Measurements from ENCODE around the gene CDC42EP4.

CDC42EP4 gene

DNA sequence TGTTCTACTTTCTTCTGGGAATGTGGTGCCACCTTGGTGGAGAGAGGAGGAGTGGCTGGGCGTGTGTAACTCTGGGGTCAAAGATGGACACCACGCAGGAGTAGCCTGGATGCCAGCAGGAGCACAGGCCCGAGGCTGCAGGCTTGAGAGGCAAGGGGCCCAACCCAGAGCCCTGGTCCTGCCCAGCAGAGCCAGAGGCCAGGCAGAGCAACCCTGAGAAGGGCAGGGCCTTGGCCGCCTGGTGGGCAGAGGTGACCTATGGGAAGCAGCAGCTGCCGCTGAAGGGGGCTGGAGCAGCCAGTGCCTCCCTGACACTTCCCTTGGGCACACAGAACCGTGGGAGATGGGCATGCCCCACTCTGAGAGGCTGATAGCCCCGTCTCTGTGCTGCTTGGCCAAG lies 32.1 kb downstream of the CDC42EP4 start:
- H3K4me3 ChIP-seq (ENCODE audit: low read depth, low read length): no peak overlapping the region
- TF ChIP-seq, protein P1, sequence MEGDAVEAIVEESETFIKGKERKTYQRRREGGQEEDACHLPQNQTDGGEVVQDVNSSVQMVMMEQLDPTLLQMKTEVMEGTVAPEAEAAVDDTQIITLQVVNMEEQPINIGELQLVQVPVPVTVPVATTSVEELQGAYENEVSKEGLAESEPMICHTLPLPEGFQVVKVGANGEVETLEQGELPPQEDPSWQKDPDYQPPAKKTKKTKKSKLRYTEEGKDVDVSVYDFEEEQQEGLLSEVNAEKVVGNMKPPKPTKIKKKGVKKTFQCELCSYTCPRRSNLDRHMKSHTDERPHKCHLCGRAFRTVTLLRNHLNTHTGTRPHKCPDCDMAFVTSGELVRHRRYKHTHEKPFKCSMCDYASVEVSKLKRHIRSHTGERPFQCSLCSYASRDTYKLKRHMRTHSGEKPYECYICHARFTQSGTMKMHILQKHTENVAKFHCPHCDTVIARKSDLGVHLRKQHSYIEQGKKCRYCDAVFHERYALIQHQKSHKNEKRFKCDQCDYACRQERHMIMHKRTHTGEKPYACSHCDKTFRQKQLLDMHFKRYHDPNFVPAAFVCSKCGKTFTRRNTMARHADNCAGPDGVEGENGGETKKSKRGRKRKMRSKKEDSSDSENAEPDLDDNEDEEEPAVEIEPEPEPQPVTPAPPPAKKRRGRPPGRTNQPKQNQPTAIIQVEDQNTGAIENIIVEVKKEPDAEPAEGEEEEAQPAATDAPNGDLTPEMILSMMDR (IDR thresholded peaks at IDR 0.05; ENCODE audit: insufficient read depth, low read depth, low read length, missing control alignments): no peak
- no peak for DNase-seq (ENCODE audit: low read depth)

DNA sequence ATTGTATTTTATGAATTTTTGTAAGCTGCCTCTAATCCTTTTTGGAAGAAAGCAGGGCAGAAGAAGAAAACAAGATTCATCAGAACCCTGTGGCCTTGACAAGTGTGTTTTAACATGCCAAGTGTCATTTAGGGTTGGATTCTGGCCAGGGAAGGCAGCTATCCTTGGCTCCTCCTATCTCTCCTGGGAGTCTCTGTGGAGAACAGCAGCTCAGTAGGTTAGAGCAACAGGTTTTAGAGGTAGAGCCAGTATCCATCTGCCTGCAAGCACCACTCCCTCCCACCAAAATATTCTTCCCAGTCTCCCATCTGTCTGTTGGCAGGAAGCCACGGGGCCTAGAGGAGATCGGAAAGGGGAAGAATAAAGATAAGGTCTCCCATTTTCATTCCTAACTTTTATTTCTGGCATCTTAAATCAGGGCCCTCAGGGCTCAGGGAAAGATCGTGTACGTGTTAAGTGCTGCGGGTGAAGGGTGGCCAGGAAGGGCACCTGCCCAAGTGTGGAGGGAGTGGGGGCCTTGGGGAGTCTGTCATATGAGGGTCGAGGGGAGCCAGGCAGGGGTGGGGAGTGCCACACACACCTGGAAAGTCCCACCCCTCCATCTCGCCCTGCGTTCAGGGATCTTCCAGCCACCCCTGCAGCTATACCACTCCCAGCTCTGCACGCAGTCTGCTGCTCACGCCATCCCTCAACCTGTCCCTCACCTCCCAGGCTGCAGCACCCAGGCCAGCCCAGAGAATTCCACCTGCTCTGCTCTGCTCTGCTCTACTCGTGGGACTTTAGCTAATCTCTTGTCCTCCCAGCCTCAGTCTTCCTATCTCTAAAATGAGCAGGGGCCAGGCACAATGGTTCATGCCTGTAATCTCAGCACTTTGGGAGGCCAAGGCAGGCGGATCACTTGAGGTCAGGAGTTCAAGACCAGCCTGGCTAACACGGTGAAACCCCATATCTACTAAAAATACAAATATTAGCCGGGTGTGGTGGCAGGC lies 33.0 kb downstream of the CDC42EP4 start:
- H3K4me3 ChIP-seq (ENCODE audit: low read depth, low read length): no peak overlapping the region
- DNase-seq (ENCODE audit: low read depth): no peak
- TF ChIP-seq, protein P1 (IDR thresholded peaks at IDR 0.05; ENCODE audit: insufficient read depth, low read depth, low read length, missing control alignments): no peak

DNA sequence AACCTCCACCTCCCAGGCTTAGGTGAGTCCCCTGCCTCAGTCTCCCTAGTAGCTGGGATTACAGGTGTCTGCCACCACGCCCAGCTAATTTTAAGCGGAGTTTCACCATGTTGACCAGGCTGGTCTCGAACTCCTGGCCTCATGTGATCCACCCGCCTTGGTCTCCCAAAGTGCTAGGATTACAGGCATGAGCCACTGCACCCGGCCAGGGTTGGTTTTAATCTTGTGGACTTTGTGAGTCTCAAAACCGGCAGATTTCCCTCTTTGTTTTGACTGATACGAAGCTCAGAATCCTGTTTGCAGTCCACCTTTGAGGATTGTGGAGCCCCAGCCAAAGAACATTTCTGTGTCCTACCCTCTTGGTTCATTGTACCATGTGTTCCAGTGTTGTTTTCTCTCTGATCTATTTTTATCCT lies 33.7 kb downstream of the CDC42EP4 start:
- no peak for DNase-seq (ENCODE audit: low read depth)
- H3K4me3 ChIP-seq (ENCODE audit: low read depth, low read length): no peak overlapping the region
- TF ChIP-seq, protein P1 (IDR thresholded peaks at IDR 0.05; ENCODE audit: insufficient read depth, low read depth, low read length, missing control alignments): no peak

DNA sequence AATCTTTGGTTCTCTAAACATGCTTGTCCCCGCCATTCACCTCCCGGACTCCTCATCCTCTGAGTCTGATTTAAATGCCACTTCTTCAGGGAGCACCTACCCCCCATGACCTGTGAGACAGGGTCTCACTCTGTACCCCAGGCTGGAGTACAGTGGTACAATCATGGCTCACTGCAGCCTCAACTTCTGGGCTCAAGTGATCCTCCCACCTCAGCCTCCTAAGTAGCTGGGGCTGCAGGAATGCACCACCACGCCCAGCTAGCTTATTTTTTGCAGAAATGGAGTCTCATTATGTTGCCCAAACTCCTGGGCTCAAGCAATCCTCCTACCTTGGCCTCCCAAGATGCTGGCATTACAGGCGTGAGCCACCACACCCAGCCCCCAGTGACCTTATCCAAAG lies 37.3 kb downstream of the CDC42EP4 start:
- no peak overlapping the region for H3K4me3 ChIP-seq (ENCODE audit: low read depth, low read length)
- TF ChIP-seq, protein P1 (IDR thresholded peaks at IDR 0.05; ENCODE audit: insufficient read depth, low read depth, low read length, missing control alignments): no peak
- DNase-seq (ENCODE audit: low read depth): no peak

DNA sequence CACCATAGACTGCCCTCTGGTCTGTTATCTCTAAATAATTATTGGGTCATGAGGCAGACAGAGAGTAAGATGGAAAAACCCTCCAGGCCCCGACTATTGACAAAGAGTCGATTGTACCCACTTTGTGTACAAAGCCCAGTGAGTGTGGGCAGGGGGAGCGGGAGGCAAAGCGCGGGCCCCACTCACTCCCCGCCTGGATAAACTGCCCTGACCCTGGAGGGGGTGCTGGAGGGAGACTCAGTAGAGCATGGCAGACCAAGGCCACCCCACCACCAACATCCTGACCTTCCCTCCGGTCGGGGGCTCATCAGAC lies 38.9 kb downstream of the CDC42EP4 start:
- TF ChIP-seq, protein P1 (IDR thresholded peaks at IDR 0.05; ENCODE audit: insufficient read depth, low read depth, low read length, missing control alignments): no peak
- no peak overlapping the region for H3K4me3 ChIP-seq (ENCODE audit: low read depth, low read length)
- DNase-seq (ENCODE audit: low read depth): no peak

DNA sequence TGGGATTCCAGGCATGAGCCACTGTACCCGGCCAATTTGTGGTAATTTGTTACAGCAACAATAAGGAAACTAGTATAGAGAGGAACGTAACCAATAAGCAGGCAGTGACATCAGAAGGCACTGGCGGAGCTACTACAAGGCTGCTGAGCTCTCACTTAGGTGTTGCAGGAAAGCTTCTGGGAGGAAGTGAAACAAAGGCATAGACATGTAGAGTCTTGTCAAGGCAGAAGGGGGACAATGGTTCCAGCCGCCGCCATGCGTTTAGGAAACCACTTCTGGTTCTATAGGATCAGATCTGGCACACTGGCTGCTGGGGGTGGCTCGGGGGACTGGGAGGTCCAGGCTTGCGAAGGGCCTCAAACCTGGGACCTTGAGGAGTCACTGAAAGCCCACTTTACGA lies 40.7 kb downstream of the CDC42EP4 start:
- H3K4me3 ChIP-seq (ENCODE audit: low read depth, low read length): no peak overlapping the region
- TF ChIP-seq, protein P1 (IDR thresholded peaks at IDR 0.05; ENCODE audit: insufficient read depth, low read depth, low read length, missing control alignments): no peak
- DNase-seq (ENCODE audit: low read depth): peak; percentile 95

All from GM12865 (cell line).